PFSK-1 (cell line): ENCODE data around the gene PIEZO2.

ENCODE experiments used
- FOXP2 ChIP-seq: optimal IDR thresholded peaks from 2 replicates; pipeline ENCODE3; 2011; ENCODE audit warnings: borderline replicate concordance, control low read depth, inconsistent platforms; ENCODE audit not compliant: insufficient read depth; ENCODE audit errors: extremely low read length, extremely low read depth
- POLR2AphosphoS5 ChIP-seq: IDR thresholded peaks from 2 replicates; pipeline ENCODE4 v1.6.1; 2012; ENCODE audit warnings: low read depth, mild to moderate bottlenecking, control low read depth, low read length, moderate library complexity
- REST ChIP-seq, 2 experiments: IDR thresholded peaks; 2 replicates each; pipeline versions ENCODE4 v1.6.1 to v1.8.0; 2011 to 2012; ENCODE audit warnings: low read depth in 2 of 2, low read length in 2 of 2, control low read depth in 1 of 2, inconsistent platforms in 1 of 2, mild to moderate bottlenecking in 1 of 2, moderate library complexity in 1 of 2; ENCODE audit not compliant: insufficient read depth in 1 of 2
- SIN3A ChIP-seq: IDR thresholded peaks from 2 replicates; pipeline ENCODE4 v1.6.1; 2012; ENCODE audit warnings: mild to moderate bottlenecking, low read length, moderate library complexity, borderline replicate concordance; ENCODE audit not compliant: insufficient read depth
- TAF1 ChIP-seq: IDR thresholded peaks from 2 replicates; pipeline ENCODE4 v1.6.1; 2012; ENCODE audit warnings: low read length, control low read depth, borderline replicate concordance; ENCODE audit not compliant: insufficient read depth

Gene PIEZO2

DNA sequence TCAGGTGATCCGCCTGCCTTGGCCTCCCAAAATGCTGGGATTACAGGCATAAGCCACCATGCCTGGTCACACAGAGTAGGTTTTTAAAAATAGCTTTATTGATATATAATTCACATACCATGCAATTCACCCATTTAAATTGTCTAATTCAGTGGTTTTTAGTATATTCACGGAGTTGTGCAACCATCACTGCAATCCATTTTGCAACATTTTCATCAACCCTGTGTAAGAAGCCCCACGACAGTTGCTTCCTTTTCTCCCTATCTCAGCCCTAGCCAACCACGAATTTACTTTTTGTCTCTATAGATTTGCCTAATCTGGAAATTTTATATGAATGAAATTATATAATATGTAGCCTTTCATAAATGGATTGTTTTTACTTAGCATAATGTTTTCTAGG, 357.2 kb downstream of the PIEZO2 start:
- TF ChIP-seq SIN3A (no peak), TAF1 (no peak), POLR2AphosphoS5 (no peak), FOXP2 (no peak), REST (IDR thresholded peaks at IDR 0.05; ENCODE audit: insufficient read depth in 1 of 2, low read depth in 2 of 2, low read length in 2 of 2) (no peak)

DNA sequence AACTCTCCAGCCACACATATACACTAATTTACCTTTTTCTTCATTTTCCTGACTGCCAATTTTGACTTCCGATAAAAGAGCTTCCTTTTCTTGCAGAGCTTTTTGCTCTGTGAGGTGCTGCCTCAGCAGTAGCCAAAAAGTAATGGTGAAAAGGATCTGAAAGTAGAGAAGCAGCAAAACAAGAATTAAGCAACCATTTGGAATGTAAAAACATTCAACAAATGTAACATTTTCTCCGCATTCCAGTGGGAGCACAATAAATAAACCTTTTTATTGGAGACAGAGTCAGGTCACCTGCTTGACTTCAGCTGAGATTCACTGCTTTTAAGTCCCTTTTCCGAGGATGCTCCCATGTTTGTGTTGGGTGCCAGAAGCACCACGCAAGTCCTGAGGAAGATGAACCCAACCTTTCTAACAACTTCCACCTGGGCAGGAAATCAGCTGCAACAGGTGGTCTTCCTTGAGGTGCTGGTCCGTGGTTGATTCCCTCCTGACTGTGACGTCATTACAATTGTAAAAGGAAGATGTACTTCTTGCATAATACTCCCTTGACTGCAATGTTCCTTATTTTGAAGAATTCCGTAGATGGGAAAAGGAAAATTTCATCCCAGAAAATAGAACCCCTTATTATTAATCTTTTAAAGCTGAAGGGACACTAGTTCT, 358.1 kb downstream of the PIEZO2 start:
- TF ChIP-seq TAF1 (no peak), FOXP2 (no peak), REST (IDR thresholded peaks at IDR 0.05; ENCODE audit: insufficient read depth in 1 of 2, low read depth in 2 of 2, low read length in 2 of 2) (no peak), SIN3A (no peak), POLR2AphosphoS5 (no peak)

- TF ChIP-seq SIN3A (no peak), REST (IDR thresholded peaks at IDR 0.05; ENCODE audit: insufficient read depth in 1 of 2, low read depth in 2 of 2, low read length in 2 of 2) (no peak), POLR2AphosphoS5 (no peak)
These were observed 360.2 kb downstream of the PIEZO2 start for GRCh38 chr18:10789180-10789579.

DNA sequence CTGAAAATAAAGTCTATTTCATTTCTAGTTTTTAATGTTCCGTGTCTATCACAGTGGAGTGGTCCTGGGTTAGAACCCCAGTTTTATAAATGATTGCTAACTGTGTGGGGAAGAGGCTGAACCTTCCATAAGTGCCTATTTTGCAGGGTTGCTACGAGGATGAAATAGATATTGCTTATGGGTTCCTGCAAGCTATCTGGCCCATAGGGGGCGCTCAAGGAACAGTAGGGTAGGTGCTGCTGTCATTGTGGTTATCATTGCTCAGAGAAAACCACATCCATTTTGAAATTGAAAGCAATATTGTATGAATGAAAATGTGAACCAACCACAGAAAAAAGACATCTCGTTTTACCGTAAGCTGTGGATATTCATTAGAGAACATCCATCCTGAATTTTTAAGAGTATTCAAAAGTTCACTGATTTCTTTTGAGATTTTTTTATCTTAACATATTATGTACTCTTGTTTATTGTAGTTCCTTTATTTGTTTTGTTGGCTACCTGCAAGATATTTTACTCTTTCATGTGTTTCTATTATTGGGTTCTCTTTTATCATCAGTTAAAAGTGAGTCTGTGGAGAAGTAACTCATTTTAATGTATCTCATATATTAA, 362.0 kb downstream of the PIEZO2 start:
- TF ChIP-seq SIN3A, result no peak
- TF ChIP-seq FOXP2, result no peak
- no peak for TF ChIP-seq POLR2AphosphoS5
- no peak for TF ChIP-seq TAF1
- TF ChIP-seq REST (IDR thresholded peaks at IDR 0.05; ENCODE audit: insufficient read depth in 1 of 2, low read depth in 2 of 2, low read length in 2 of 2), result no peak

- no peak for TF ChIP-seq POLR2AphosphoS5
- no peak for TF ChIP-seq FOXP2
- no peak for TF ChIP-seq TAF1
- no peak for TF ChIP-seq REST (IDR thresholded peaks at IDR 0.05; ENCODE audit: insufficient read depth in 1 of 2, low read depth in 2 of 2, low read length in 2 of 2)
- no peak for TF ChIP-seq SIN3A
These were observed 363.6 kb downstream of the PIEZO2 start for GRCh38 chr18:10785798-10786197.
